HepG2 (cell line): Measurements from ENCODE around the gene TAF13. TPM values are rescaled to one million over a fixed set of nuclear protein-coding genes. Genes with fewer than 3 reads are reported as not detected.
A peak's percentile ranks its signal among the peaks of the same experiment; 100 is the strongest.

Experiments
- ARNT2 ChIP-seq: sonication (generic); formaldehyde crosslinking; IDR thresholded peaks from 2 replicates; pipeline ENCODE4 v1.8.0; 2022; ENCODE audit warnings: mild to moderate bottlenecking, low read depth, missing genetic modification reagents, moderate library complexity
- ASH2L ChIP-seq: fragments of 300-600, 200-600 bp; sonication (generic); IDR thresholded peaks from 2 replicates; pipeline ENCODE4 v1.7.0; 2017; ENCODE audit warnings: low read depth, mild to moderate bottlenecking, moderate library complexity, mixed read lengths, low read length; ENCODE audit not compliant: insufficient read length
- CBFB ChIP-seq: sonication (generic); formaldehyde crosslinking; IDR thresholded peaks from 2 replicates; pipeline ENCODE4 v1.4.0; 2020; ENCODE audit warnings: missing genetic modification reagents
- EHMT2 ChIP-seq: fragments of 200-600 bp; sonication (generic); IDR thresholded peaks from 2 replicates; pipeline ENCODE4 v1.7.0; 2017; ENCODE audit warnings: antibody characterized with exemption, low read depth, low read length, borderline replicate concordance
- HHEX ChIP-seq: IDR thresholded peaks from 2 replicates; pipeline ENCODE4 v1.6.1; 2016; ENCODE audit warnings: control low read depth
- KDM1A ChIP-seq: IDR thresholded peaks from 2 replicates; pipeline ENCODE4 v1.6.1; 2016; ENCODE audit warnings: missing compliant biosample characterization
- MED8 ChIP-seq: sonication (generic); formaldehyde crosslinking; IDR thresholded peaks from 2 replicates; pipeline ENCODE4 v1.8.1; 2023; ENCODE audit warnings: mild to moderate bottlenecking, missing genetic modification reagents; ENCODE audit not compliant: insufficient replicate concordance
- PHF21A ChIP-seq: sonication (generic); formaldehyde crosslinking; IDR thresholded peaks from 2 replicates; pipeline ENCODE4 v1.5.0; 2020; ENCODE audit warnings: mild to moderate bottlenecking, missing genetic modification reagents
- SMYD3 ChIP-seq: sonication (generic); formaldehyde crosslinking; IDR thresholded peaks from 2 replicates; pipeline ENCODE4 v1.8.1; 2023; ENCODE audit warnings: mild to moderate bottlenecking, missing genetic modification reagents
- SRF ChIP-seq: IDR thresholded peaks from 2 replicates; pipeline ENCODE4 v1.6.1; 2011; ENCODE audit warnings: mild to moderate bottlenecking, low read depth, low read length, moderate library complexity
- THAP11 ChIP-seq: IDR thresholded peaks from 2 replicates; pipeline ENCODE4 v1.6.1; 2016; ENCODE audit warnings: missing biosample characterization, missing genetic modification reagents
- TOE1 ChIP-seq: sonication (generic); formaldehyde crosslinking; IDR thresholded peaks from 2 replicates; pipeline ENCODE4 v1.4.0; 2020; ENCODE audit warnings: mild to moderate bottlenecking, missing genetic modification reagents
- ZNF605 ChIP-seq: sonication (generic); formaldehyde crosslinking; IDR thresholded peaks from 2 replicates; pipeline ENCODE4 v1.8.0; 2022; ENCODE audit warnings: mild to moderate bottlenecking, missing genetic modification reagents
- ZNF7 ChIP-seq: IDR thresholded peaks from 2 replicates; pipeline ENCODE4 v1.6.1; 2016; ENCODE audit warnings: missing biosample characterization, missing genetic modification reagents
- ZNF775 ChIP-seq: sonication (generic); formaldehyde crosslinking; IDR thresholded peaks from 2 replicates; pipeline ENCODE4 v1.4.0; 2020; ENCODE audit warnings: missing genetic modification reagents, mild to moderate bottlenecking, moderate library complexity, borderline replicate concordance
- polyA plus RNA-seq, 8 experiments: library from polyadenylated mRNA; depleted of rRNA in 3 of 8; stranded (reverse) in 7 of 8; unstranded in 1 of 8; fragments of >200 nt; fragmentation: Illumina TruSeq in 4 of 8; extraction: Trizol in 4 of 8; gene quantifications; 2 replicates each; pipeline versions ENCODE4 v1.2.1 to v1.2.3, GENCODE V29; 2011 to 2016; ENCODE audit warnings: low read depth in 4 of 8, missing spikeins in 1 of 8, mixed read lengths in 1 of 8; ENCODE audit not compliant: insufficient read depth in 1 of 8
- total RNA-seq, 5 experiments: library from RNA; depleted of rRNA; stranded (reverse); fragments of >200 nt; fragmentation: Illumina TruSeq; extraction: Trizol; gene quantifications; 2 replicates each; pipeline ENCODE4 v1.2.3, GENCODE V29; 2016; ENCODE audit warnings: low read depth in 1 of 5
- TF ChIP-seq, protein P1 (sequence below), 2 experiments: fragments of 450-650 bp in 1 of 2; sonication (generic) in 1 of 2; formaldehyde crosslinking in 1 of 2; IDR thresholded peaks; 2 replicates each; pipeline versions ENCODE4 v1.6.1 to v1.8.0; 2016 to 2022; ENCODE audit warnings: antibody characterized with exemption in 1 of 2, mild to moderate bottlenecking in 1 of 2, missing genetic modification reagents in 1 of 2
- TF ChIP-seq, protein P2 (sequence below): sonication (generic); formaldehyde crosslinking; IDR thresholded peaks from 2 replicates; pipeline ENCODE4 v1.5.1; 2020; ENCODE audit warnings: missing genetic modification reagents, mild to moderate bottlenecking, borderline replicate concordance
- TF ChIP-seq, protein P3 (sequence below): sonication (generic); formaldehyde crosslinking; IDR thresholded peaks from 2 replicates; pipeline ENCODE4 v1.4.0; 2020; ENCODE audit warnings: mild to moderate bottlenecking, missing genetic modification reagents

Gene TAF13
- total and polyA plus RNA-seq, 2 of the 13 experiments (the other 11 are each of a cell fraction or from before 2014, with no cell fraction given) = 11.5 to 36.3 TPM

DNA sequence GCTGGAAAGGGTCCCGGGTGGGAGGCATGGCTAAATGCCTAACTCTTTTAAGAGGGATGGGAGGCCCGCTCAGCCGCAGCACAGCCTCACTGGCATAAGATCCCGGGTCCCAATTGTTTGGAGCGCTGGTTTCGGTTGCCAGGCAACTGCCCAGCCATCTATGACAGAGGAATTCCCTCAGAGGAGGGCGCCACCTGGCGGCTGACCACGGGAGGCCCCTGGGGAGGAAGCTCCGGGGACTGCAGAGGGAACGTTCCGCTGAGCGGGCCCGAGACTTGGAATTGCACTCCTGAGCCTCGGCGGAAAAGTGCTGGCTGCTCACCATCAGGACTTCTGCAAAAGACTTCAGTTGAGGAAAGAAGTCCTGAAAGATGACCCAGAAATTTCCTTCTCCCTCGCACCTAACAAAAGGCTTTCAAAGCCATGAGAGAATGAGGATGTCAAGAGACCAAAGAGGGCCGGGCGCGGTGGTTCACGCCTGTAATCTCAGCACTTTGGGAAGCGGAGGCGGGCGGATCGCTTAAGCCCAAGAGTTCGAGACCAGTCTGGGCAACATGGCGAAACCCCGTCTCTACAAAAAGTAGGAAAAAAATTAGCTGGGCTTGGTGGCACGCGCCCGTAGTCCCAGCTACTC is 37.0 kb upstream of the TAF13 start (continued):
- TF ChIP-seq, protein P1, sequence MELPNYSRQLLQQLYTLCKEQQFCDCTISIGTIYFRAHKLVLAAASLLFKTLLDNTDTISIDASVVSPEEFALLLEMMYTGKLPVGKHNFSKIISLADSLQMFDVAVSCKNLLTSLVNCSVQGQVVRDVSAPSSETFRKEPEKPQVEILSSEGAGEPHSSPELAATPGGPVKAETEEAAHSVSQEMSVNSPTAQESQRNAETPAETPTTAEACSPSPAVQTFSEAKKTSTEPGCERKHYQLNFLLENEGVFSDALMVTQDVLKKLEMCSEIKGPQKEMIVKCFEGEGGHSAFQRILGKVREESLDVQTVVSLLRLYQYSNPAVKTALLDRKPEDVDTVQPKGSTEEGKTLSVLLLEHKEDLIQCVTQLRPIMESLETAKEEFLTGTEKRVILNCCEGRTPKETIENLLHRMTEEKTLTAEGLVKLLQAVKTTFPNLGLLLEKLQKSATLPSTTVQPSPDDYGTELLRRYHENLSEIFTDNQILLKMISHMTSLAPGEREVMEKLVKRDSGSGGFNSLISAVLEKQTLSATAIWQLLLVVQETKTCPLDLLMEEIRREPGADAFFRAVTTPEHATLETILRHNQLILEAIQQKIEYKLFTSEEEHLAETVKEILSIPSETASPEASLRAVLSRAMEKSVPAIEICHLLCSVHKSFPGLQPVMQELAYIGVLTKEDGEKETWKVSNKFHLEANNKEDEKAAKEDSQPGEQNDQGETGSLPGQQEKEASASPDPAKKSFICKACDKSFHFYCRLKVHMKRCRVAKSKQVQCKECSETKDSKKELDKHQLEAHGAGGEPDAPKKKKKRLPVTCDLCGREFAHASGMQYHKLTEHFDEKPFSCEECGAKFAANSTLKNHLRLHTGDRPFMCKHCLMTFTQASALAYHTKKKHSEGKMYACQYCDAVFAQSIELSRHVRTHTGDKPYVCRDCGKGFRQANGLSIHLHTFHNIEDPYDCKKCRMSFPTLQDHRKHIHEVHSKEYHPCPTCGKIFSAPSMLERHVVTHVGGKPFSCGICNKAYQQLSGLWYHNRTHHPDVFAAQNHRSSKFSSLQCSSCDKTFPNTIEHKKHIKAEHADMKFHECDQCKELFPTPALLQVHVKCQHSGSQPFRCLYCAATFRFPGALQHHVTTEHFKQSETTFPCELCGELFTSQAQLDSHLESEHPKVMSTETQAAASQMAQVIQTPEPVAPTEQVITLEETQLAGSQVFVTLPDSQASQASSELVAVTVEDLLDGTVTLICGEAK (IDR thresholded peaks at IDR 0.05) = no peak
- TF ChIP-seq, protein P1 (CRISPR knock-in tag; IDR thresholded peaks at IDR 0.05) = no peak
- TF ChIP-seq ZNF605 (CRISPR knock-in tag) = peak; percentile 37; the same call in 1 of the 2 replicates
- TF ChIP-seq THAP11 (CRISPR knock-in tag) = peak; percentile 41; the same call in 1 of the 2 replicates
- TF ChIP-seq ZNF7 (CRISPR knock-in tag) = no peak
- TF ChIP-seq, protein P2, sequence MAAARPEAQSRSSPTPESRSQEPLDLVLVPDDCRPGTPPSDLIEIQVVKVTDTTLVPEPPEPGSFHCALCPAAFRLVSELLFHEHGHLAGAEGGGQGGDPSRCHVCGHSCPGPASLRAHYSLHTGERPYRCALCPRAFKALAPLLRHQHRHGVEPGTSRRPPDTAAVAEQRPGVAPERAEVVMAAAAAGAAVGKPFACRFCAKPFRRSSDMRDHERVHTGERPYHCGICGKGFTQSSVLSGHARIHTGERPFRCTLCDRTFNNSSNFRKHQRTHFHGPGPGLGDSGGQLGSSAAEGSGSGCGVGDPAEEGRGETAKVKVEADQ = no peak
- TF ChIP-seq KDM1A = 0 out of 2 replicates have a peak, but pooled peaks have one; percentile 51
- TF ChIP-seq ZNF775 = no peak
- peak; percentile 72; the same call in 1 of the 2 replicates for TF ChIP-seq CBFB (CRISPR knock-in tag)
- peak; percentile 66 for TF ChIP-seq ASH2L
- no peak for TF ChIP-seq MED8 (CRISPR knock-in tag)
- no peak for TF ChIP-seq SMYD3 (CRISPR knock-in tag)
- TF ChIP-seq TOE1 (CRISPR knock-in tag) = no peak
- no peak for TF ChIP-seq SRF
- 0 out of 2 replicates have a peak, but pooled peaks have one; percentile 25 for TF ChIP-seq PHF21A (CRISPR knock-in tag)
- TF ChIP-seq EHMT2 = no peak
- no peak for TF ChIP-seq ARNT2 (CRISPR knock-in tag)
- TF ChIP-seq, protein P3, sequence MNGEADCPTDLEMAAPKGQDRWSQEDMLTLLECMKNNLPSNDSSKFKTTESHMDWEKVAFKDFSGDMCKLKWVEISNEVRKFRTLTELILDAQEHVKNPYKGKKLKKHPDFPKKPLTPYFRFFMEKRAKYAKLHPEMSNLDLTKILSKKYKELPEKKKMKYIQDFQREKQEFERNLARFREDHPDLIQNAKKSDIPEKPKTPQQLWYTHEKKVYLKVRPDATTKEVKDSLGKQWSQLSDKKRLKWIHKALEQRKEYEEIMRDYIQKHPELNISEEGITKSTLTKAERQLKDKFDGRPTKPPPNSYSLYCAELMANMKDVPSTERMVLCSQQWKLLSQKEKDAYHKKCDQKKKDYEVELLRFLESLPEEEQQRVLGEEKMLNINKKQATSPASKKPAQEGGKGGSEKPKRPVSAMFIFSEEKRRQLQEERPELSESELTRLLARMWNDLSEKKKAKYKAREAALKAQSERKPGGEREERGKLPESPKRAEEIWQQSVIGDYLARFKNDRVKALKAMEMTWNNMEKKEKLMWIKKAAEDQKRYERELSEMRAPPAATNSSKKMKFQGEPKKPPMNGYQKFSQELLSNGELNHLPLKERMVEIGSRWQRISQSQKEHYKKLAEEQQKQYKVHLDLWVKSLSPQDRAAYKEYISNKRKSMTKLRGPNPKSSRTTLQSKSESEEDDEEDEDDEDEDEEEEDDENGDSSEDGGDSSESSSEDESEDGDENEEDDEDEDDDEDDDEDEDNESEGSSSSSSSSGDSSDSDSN (CRISPR knock-in tag) = peak; percentile 60
- TF ChIP-seq HHEX (CRISPR knock-in tag) = no peak
